IMR-90 (cell line): Measurements from ENCODE around the gene MYO1D. TPM values are rescaled to one million over a fixed set of nuclear protein-coding genes. Genes with fewer than 3 reads are reported as not detected.

Source experiments
- ATAC-seq: fragments of 200-7000 bp; cut with Tn5 transposase; 2 replicates; pipeline ENCODE4 v1.9.1; 2020; ENCODE audit warnings: low read depth, mild to moderate bottlenecking, moderate library complexity
- BruUV-seq: library from RNA; stranded (reverse); fragments of 400-500 nt; replicated peaks from 2 replicates; lab custom pipeline; 2021; lab: Mats Ljungman, UMichigan
- CTCF ChIA-PET: fragments of 300-600 bp; formaldehyde crosslinking; extraction: SDS; loops from one replicate; lab custom pipeline; 2021; ENCODE audit warnings: antibody characterized with exemption; lab: Yijun Ruan, JAX
- POLR2A ChIA-PET: fragments of 300-600 bp; sonication (Branson Sonifier 250); formaldehyde crosslinking; loops from one replicate; lab custom pipeline; 2022; ENCODE audit warnings: antibody characterized with exemption; ENCODE audit not compliant: unreplicated experiment; lab: Charles Lee
- DNase-seq: peaks from one replicate; pipeline ENCODE4 v3.0.0; 2013
- H2AFZ ChIP-seq: replicated peaks from 2 replicates; pipeline ENCODE3; 2013; ENCODE audit warnings: low read length, mild to moderate bottlenecking; ENCODE audit not compliant: poor library complexity
- H2AK5ac ChIP-seq: 2 replicates; pipeline ENCODE4 v1.6.1; 2013; ENCODE audit warnings: low read depth, low read length, inconsistent platforms
- H2AK9ac ChIP-seq: replicated peaks from 2 replicates; pipeline ENCODE3; 2013; ENCODE audit warnings: mild to moderate bottlenecking, low read depth, low read length, moderate library complexity; ENCODE audit not compliant: poor library complexity
- H2BK120ac ChIP-seq: 2 replicates; pipeline ENCODE4 v1.6.1; 2013; ENCODE audit warnings: low read depth, low read length, inconsistent platforms
- H2BK15ac ChIP-seq: 3 replicates; pipeline ENCODE4 v1.6.1; 2013; ENCODE audit warnings: low read depth, low read length, inconsistent platforms
- H2BK20ac ChIP-seq: 2 replicates; pipeline ENCODE4 v1.6.1; 2013; ENCODE audit warnings: low read depth, mild to moderate bottlenecking, inconsistent platforms, low read length, moderate library complexity
- H2BK5ac ChIP-seq: 2 replicates; pipeline ENCODE4 v1.6.1; 2013; ENCODE audit warnings: mild to moderate bottlenecking, low read depth, low read length, inconsistent platforms; ENCODE audit not compliant: poor library complexity, severe bottlenecking
- H3K14ac ChIP-seq: replicated peaks from 2 replicates; pipeline ENCODE4 v1.6.1; 2013; ENCODE audit warnings: low read depth, low read length, inconsistent platforms
- H3K18ac ChIP-seq: 2 replicates; pipeline ENCODE4 v1.6.1; 2013; ENCODE audit warnings: low read depth, low read length, control low read depth
- H3K23ac ChIP-seq: 2 replicates; pipeline ENCODE4 v1.6.1; 2013; ENCODE audit warnings: low read depth, low read length, inconsistent platforms
- H3K27ac ChIP-seq: 2 replicates; pipeline ENCODE4 v1.5.1; 2013; ENCODE audit warnings: mild to moderate bottlenecking, control low read depth, low read length; ENCODE audit not compliant: insufficient read depth
- H3K27me3 ChIP-seq: 2 replicates; pipeline ENCODE4 v1.6.1; 2013; ENCODE audit warnings: low read length; ENCODE audit not compliant: control insufficient read depth, insufficient read depth
- H3K36me3 ChIP-seq: 2 replicates; pipeline ENCODE4 v1.6.1; 2013; ENCODE audit warnings: low read length, mixed read lengths; ENCODE audit not compliant: control insufficient read depth, insufficient read depth
- H3K4ac ChIP-seq: 2 replicates; pipeline ENCODE4 v1.6.1; 2013; ENCODE audit warnings: low read depth, low read length, inconsistent platforms
- H3K4me1 ChIP-seq: 2 replicates; pipeline ENCODE4 v1.6.1; 2013; ENCODE audit warnings: low read length, mixed read lengths; ENCODE audit not compliant: control insufficient read depth, insufficient read depth
- H3K4me2 ChIP-seq: 2 replicates; pipeline ENCODE4 v1.6.1; 2013; ENCODE audit warnings: low read depth, mild to moderate bottlenecking, control low read depth, low read length, moderate library complexity
- H3K4me3 ChIP-seq: 2 replicates; pipeline ENCODE4 v1.5.1; 2013; ENCODE audit warnings: low read depth, mild to moderate bottlenecking, control low read depth, low read length, moderate library complexity; ENCODE audit not compliant: insufficient read depth
- H3K56ac ChIP-seq: 2 replicates; pipeline ENCODE4 v1.6.1; 2013; ENCODE audit warnings: low read length, inconsistent platforms; ENCODE audit not compliant: insufficient read depth; ENCODE audit errors: extremely low read depth
- H3K79me1 ChIP-seq, 2 experiments: 2 replicates each; pipeline ENCODE4 v1.6.1; 2013; ENCODE audit warnings: low read length in 2 of 2, inconsistent platforms in 1 of 2, low read depth in 1 of 2
- H3K9ac ChIP-seq: 2 replicates; pipeline ENCODE4 v1.6.1; 2013; ENCODE audit warnings: low read depth, low read length, control low read depth
- H3K9me1 ChIP-seq: 2 replicates; pipeline ENCODE4 v1.6.1; 2013; ENCODE audit warnings: low read length, inconsistent platforms; ENCODE audit not compliant: insufficient read depth
- H3K9me3 ChIP-seq: 2 replicates; pipeline ENCODE4 v1.6.1; 2013; ENCODE audit warnings: low read length; ENCODE audit not compliant: control insufficient read depth, insufficient read depth
- H4K20me1 ChIP-seq: 2 replicates; pipeline ENCODE4 v1.6.1; 2013; ENCODE audit warnings: low read length, inconsistent platforms; ENCODE audit not compliant: insufficient read depth
- H4K5ac ChIP-seq: 2 replicates; pipeline ENCODE4 v1.6.1; 2013; ENCODE audit warnings: mild to moderate bottlenecking, low read depth, low read length, control low read depth
- H4K8ac ChIP-seq, 2 experiments: 2 replicates each; pipeline ENCODE4 v1.6.1; 2013; ENCODE audit warnings: low read depth in 2 of 2, low read length in 2 of 2, control low read depth in 1 of 2, inconsistent platforms in 1 of 2
- H4K91ac ChIP-seq: 2 replicates; pipeline ENCODE4 v1.6.1; 2013; ENCODE audit warnings: low read depth, low read length, inconsistent platforms; ENCODE audit not compliant: insufficient read depth
- BHLHE40 ChIP-seq: fragments of 150-350 bp; IDR thresholded peaks from 2 replicates; pipeline ENCODE4 v1.6.1; 2016; ENCODE audit warnings: mild to moderate bottlenecking, low read depth, low read length
- CEBPB ChIP-seq: IDR thresholded peaks from 2 replicates; pipeline ENCODE4 v1.6.1; 2012; ENCODE audit warnings: low read depth, low read length, improper control_type of control experiment
- CHD1 ChIP-seq: IDR thresholded peaks from 2 replicates; pipeline ENCODE4 v1.6.1; 2012; ENCODE audit warnings: low read depth, low read length, improper control_type of control experiment
- CTCF ChIP-seq: conservative IDR thresholded peaks from 2 replicates; pipeline ENCODE4 v1.5.1; 2012; ENCODE audit warnings: mild to moderate bottlenecking, low read depth, low read length, improper control_type of control experiment
- ELK1 ChIP-seq: fragments of 150-350 bp; IDR thresholded peaks from 2 replicates; pipeline ENCODE4 v1.6.1; 2016; ENCODE audit warnings: low read depth, mild to moderate bottlenecking, low read length, moderate library complexity, borderline replicate concordance
- FOS ChIP-seq: fragments of 150-350 bp; IDR thresholded peaks from 2 replicates; pipeline ENCODE4 v1.6.1; 2016; ENCODE audit warnings: low read depth, low read length
- MAFK ChIP-seq: IDR thresholded peaks from 2 replicates; pipeline ENCODE4 v1.6.1; 2012; ENCODE audit warnings: low read depth, low read length, improper control_type of control experiment
- MAZ ChIP-seq: IDR thresholded peaks from 2 replicates; pipeline ENCODE4 v1.6.1; 2012; ENCODE audit warnings: low read depth, mild to moderate bottlenecking, low read length, improper control_type of control experiment, moderate library complexity, borderline replicate concordance
- MXI1 ChIP-seq: IDR thresholded peaks from 2 replicates; pipeline ENCODE4 v1.6.1; 2012; ENCODE audit warnings: low read depth, mild to moderate bottlenecking, low read length, moderate library complexity, borderline replicate concordance
- NFE2L2 ChIP-seq: fragments of 150-350 bp; IDR thresholded peaks from 2 replicates; pipeline ENCODE4 v1.6.1; 2016; ENCODE audit warnings: low read depth, mild to moderate bottlenecking, low read length
- POLR2A ChIP-seq: IDR thresholded peaks from 2 replicates; pipeline ENCODE4 v1.6.1; 2012; ENCODE audit warnings: mild to moderate bottlenecking, low read depth, low read length
- RAD21 ChIP-seq: IDR thresholded peaks from 2 replicates; pipeline ENCODE4 v1.6.1; 2012; ENCODE audit warnings: low read length, improper control_type of control experiment
- RCOR1 ChIP-seq: IDR thresholded peaks from 2 replicates; pipeline ENCODE4 v1.6.1; 2012; ENCODE audit warnings: mild to moderate bottlenecking, low read length, improper control_type of control experiment; ENCODE audit not compliant: insufficient replicate concordance
- RFX5 ChIP-seq: IDR thresholded peaks from 2 replicates; pipeline ENCODE4 v1.8.0; 2012; ENCODE audit warnings: low read depth, mild to moderate bottlenecking, low read length, moderate library complexity
- SMC3 ChIP-seq: fragments of 150-350 bp; IDR thresholded peaks from 2 replicates; pipeline ENCODE4 v1.6.1; 2016; ENCODE audit warnings: low read depth, mild to moderate bottlenecking, antibody characterized with exemption, low read length, moderate library complexity
- USF2 ChIP-seq: fragments of 150-350 bp; IDR thresholded peaks from 2 replicates; pipeline ENCODE4 v1.6.1; 2017; ENCODE audit warnings: mild to moderate bottlenecking, antibody characterized with exemption, low read length, low read depth
- WGBS, 2 experiments: methylation state at CpG; one replicate each; pipeline versions ENCODE4 v1.1.5 to v1.1.7; 2013; ENCODE audit warnings: missing lambda C conversion rate in 2 of 2; ENCODE audit not compliant: insufficient read length in 1 of 2; ENCODE audit errors: extremely low coverage in 2 of 2; 5-methylcytosine and 5-hydroxymethylcytosine counted together
- dilution Hi-C: fragments of 300-500 bp; cut with HindIII; formaldehyde crosslinking; loops from one replicate; pipeline ENCODE4 v1.14.3; 2018; ENCODE audit warnings: low sequenced_read_pairs; ENCODE audit not compliant: unreplicated experiment
- in situ Hi-C: fragments of 300-500 bp; cut with MboI; formaldehyde crosslinking; loops from 3 replicates; pipeline ENCODE4 v1.14.3; 2019; ENCODE audit warnings: low sequenced_read_pairs, inconsistent platforms, mixed read lengths
- intact Hi-C: fragments of 100-400 bp; cut with micrococcal nuclease; formaldehyde crosslinking; loops from 2 replicates; pipeline ENCODE4 v1.10.0; 2022
- polyA plus RNA-seq, 3 experiments: library from polyadenylated mRNA; depleted of rRNA; stranded (reverse); fragments of >200 nt; gene quantifications; 2 replicates each; pipeline ENCODE4 v1.2.3, GENCODE V29; 2012; ENCODE audit warnings: low replicate concordance in 1 of 3
- total RNA-seq: library from RNA; depleted of rRNA; stranded (reverse); fragments of >200 nt; gene quantifications from 2 replicates; pipeline ENCODE4 v1.2.3, GENCODE V29; 2012

The MYO1D gene
- total and polyA plus RNA-seq, 2 of the 4 experiments (the other 2 are of a cell fraction): 0.63 to 0.90 TPM

GRCh38 chr17:32920293-32920692, 43.4 kb upstream of the MYO1D start:
- no peak for DNase-seq
- Histone ChIP-seq H3K9me3 (no peaks in the 10 kb centered on the region), H2BK5ac (no peak overlapping the region), H3K27me3 (peaks cover 5% of the 10 kb centered on the region; the same call in 1 of the 2 replicates), H2BK15ac (no peak overlapping the region), H2BK20ac (no peak overlapping the region), H2AK5ac (no peak overlapping the region), H2AK9ac (no peak overlapping the region), H2AFZ (no peak overlapping the region), H3K56ac (no peak overlapping the region), H3K9me1 (no peaks in the 10 kb centered on the region), H3K23ac (no peak overlapping the region), H3K79me1 (no peaks in the 10 kb centered on the region), H3K9ac (no peak overlapping the region), H3K14ac (no peak overlapping the region), H3K27ac (no peak overlapping the region), H3K4me3 (no peak overlapping the region), H2BK120ac (no peak overlapping the region), H3K36me3 (no peaks in the 10 kb centered on the region), H3K18ac (no peak overlapping the region), H3K4ac (no peak overlapping the region), H4K20me1 (no peaks in the 10 kb centered on the region), H4K8ac (no peak overlapping the region), H3K4me1 (peaks cover 2% of the 10 kb centered on the region; the same call in 1 of the 2 replicates), H3K4me2 (no peak overlapping the region), H4K91ac (no peak overlapping the region), H4K5ac (no peak overlapping the region)
- 0 out of 2 replicates have a peak, but pooled peaks have one; percentile 11 for ATAC-seq
- in situ Hi-C loops (loop anchor here (25.0 kb wide), 1 partner anchor 133 kb away; no protein-coding TSS in a partner anchor), dilution Hi-C loops (no loop called here), intact Hi-C loops (no loop called here)
- 59% methylated on average over 3 of the region's 8 CpGs; no CpG with 5 or more reads in 1 of the 2 experiments for WGBS, 2 experiments
- TF ChIP-seq POLR2A (no peak), BHLHE40 (no peak), RAD21 (no peak), MAZ (no peak), SMC3 (no peak), MXI1 (no peak), USF2 (no peak), RCOR1 (no peak), RFX5 (no peak), CEBPB (no peak), CTCF (no peak), CHD1 (no peak), MAFK (no peak), FOS (no peak), NFE2L2 (no peak), ELK1 (no peak)
- no TSS peak for BruUV-seq
- ChIA-PET CTCF (interaction anchor here (0.6 to 1.0 kb wide), 2 partner anchors 43 to 458 kb away, joined by 3 read pairs; no protein-coding TSS in a partner anchor), POLR2A (no interaction called here)
